ENCODE data around the gene LIPA. TPM values are rescaled to one million over a fixed set of nuclear protein-coding genes. Genes with fewer than 3 reads are reported as not detected.

Gene LIPA
- total RNA-seq, 4 donors from 2014 or later: 29.1 to 45.8 (median 33.9) TPM

- H3K27ac ChIP-seq: peak overlapping the region; percentile 15 to 86 (median 32)
- DNase-seq: no peak
- intact Hi-C loops (cut with DNase I): no loop called here
Measured at GRCh38 chr10:89278900-89279392, 27.4 kb upstream of the LIPA start.

GRCh38 chr10:89278034-89278535, 26.5 kb upstream of the LIPA start:
- Histone ChIP-seq H3K9me3 (no peaks in the 10 kb centered on the region), H3K4me3 (replicated peaks in 1 of 3) (no peak overlapping the region), H3K4me1 (peaks cover 9 to 24% of the 10 kb centered on the region in 2 donors), H3K27me3 (no peaks in the 10 kb centered on the region), H3K36me3 (no peaks in the 10 kb centered on the region), H3K27ac (peak overlapping the region; percentile 76 to 86 (median 77))
- DNase-seq: peak; percentile 49 to 57
- WGBS, 2 donors: 12 to 15% methylated on average over 1 of the region's 1 CpG
- TF ChIP-seq CTCF (IDR thresholded peaks at IDR 0.05): no peak
- TF ChIP-seq POLR2A (IDR thresholded peaks at IDR 0.05): peak in 1 of 2 donors; percentile 36
- intact Hi-C loops (cut with DNase I): no loop called here

More at GRCh38 chr10:89278900-89279392, 27.4 kb upstream of the LIPA start:
- Histone ChIP-seq H3K9me3 (no peaks in the 10 kb centered on the region), H3K36me3 (no peaks in the 10 kb centered on the region), H3K4me1 (peaks cover 13 to 28% of the 10 kb centered on the region in 2 donors), H3K4me3 (replicated peaks in 1 of 3) (no peak overlapping the region), H3K27me3 (no peaks in the 10 kb centered on the region)
- TF ChIP-seq CTCF (IDR thresholded peaks at IDR 0.05) (no peak), POLR2A (IDR thresholded peaks at IDR 0.05) (no peak)

- intact Hi-C loops (cut with DNase I): no loop called here
- peak; percentile 70 to 75 for DNase-seq
- TF ChIP-seq POLR2A (IDR thresholded peaks at IDR 0.05): no peak
- no peak for TF ChIP-seq CTCF (IDR thresholded peaks at IDR 0.05)
- H3K27me3 ChIP-seq: no peaks in the 10 kb centered on the region
- H3K4me1 ChIP-seq: peaks cover 9 to 24% of the 10 kb centered on the region in 2 donors
- H3K27ac ChIP-seq: peak overlapping the region in 1 of 3 donors; percentile 12
- H3K4me3 ChIP-seq (replicated peaks in 1 of 3): no peak overlapping the region
- H3K36me3 ChIP-seq: no peaks in the 10 kb centered on the region
- H3K9me3 ChIP-seq: no peaks in the 10 kb centered on the region
- WGBS, 2 donors: 39 to 52% methylated on average over 6 of the region's 6 CpGs
Measured at GRCh38 chr10:89275383-89275782, 23.8 kb upstream of the LIPA start.

- no peaks in the 10 kb centered on the region for H3K9me3 ChIP-seq
- no peak for DNase-seq
- H3K4me1 ChIP-seq: peaks cover 9 to 24% of the 10 kb centered on the region in 2 donors
- WGBS, 2 donors: 51% methylated on average over 3 of the region's 3 CpGs
- no peak overlapping the region for H3K4me3 ChIP-seq (replicated peaks in 1 of 3)
- no peaks in the 10 kb centered on the region for H3K36me3 ChIP-seq
- no peak for TF ChIP-seq POLR2A (IDR thresholded peaks at IDR 0.05)
- TF ChIP-seq CTCF (IDR thresholded peaks at IDR 0.05): no peak
- H3K27me3 ChIP-seq: no peaks in the 10 kb centered on the region
- intact Hi-C loops (cut with DNase I): no loop called here
- no peak overlapping the region for H3K27ac ChIP-seq
Measured at GRCh38 chr10:89274928-89275327, 23.4 kb upstream of the LIPA start.

- Histone ChIP-seq H3K27me3 (no peaks in the 10 kb centered on the region), H3K4me1 (peaks cover 9 to 17% of the 10 kb centered on the region in 2 donors), H3K27ac (no peak overlapping the region), H3K4me3 (replicated peaks in 1 of 3) (no peak overlapping the region), H3K9me3 (no peaks in the 10 kb centered on the region), H3K36me3 (no peaks in the 10 kb centered on the region)
- WGBS, 2 donors: 71 to 97% methylated on average over 2 of the region's 2 CpGs
- TF ChIP-seq CTCF (IDR thresholded peaks at IDR 0.05) (no peak), POLR2A (IDR thresholded peaks at IDR 0.05) (no peak)
- intact Hi-C loops (cut with DNase I): no loop called here
- DNase-seq: no peak
Measured at GRCh38 chr10:89273680-89274079, 22.1 kb upstream of the LIPA start.
